ENCODE data around the gene RIN2. TPM values are rescaled to one million over a fixed set of nuclear protein-coding genes. Genes with fewer than 3 reads are reported as not detected.

Gene RIN2, protein sequence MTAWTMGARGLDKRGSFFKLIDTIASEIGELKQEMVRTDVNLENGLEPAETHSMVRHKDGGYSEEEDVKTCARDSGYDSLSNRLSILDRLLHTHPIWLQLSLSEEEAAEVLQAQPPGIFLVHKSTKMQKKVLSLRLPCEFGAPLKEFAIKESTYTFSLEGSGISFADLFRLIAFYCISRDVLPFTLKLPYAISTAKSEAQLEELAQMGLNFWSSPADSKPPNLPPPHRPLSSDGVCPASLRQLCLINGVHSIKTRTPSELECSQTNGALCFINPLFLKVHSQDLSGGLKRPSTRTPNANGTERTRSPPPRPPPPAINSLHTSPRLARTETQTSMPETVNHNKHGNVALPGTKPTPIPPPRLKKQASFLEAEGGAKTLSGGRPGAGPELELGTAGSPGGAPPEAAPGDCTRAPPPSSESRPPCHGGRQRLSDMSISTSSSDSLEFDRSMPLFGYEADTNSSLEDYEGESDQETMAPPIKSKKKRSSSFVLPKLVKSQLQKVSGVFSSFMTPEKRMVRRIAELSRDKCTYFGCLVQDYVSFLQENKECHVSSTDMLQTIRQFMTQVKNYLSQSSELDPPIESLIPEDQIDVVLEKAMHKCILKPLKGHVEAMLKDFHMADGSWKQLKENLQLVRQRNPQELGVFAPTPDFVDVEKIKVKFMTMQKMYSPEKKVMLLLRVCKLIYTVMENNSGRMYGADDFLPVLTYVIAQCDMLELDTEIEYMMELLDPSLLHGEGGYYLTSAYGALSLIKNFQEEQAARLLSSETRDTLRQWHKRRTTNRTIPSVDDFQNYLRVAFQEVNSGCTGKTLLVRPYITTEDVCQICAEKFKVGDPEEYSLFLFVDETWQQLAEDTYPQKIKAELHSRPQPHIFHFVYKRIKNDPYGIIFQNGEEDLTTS
- total RNA-seq, result 100 to 1,000 TPM in 5 of 6 donors, 10 to 100 TPM in 1; 89.5 to 149 (median 109) TPM

DNA sequence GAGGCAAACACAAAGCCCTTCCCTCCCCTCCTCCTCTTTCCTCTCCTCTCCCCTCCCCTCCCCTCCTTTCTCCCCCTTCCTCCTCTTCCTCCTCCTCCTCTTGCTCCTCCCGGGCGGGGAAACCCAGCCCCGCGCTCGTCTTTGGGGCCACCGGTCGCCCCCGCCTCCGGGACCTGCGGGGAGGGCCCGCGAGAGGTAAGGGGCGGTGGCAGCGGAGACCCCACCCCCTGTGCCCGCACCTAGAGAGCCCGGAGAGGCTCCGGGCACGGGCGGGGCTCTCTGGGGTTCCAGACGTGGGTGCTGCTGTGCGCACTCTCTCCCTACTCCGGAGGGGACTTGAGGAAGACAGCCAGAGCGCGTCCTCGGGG lies at the start of gene RIN2:
TSS of gene RIN2 (plus strand) at position 126 of the 368 bp plus-strand sequence. CDS start 131,344 bp downstream, outside the sequence.
- WGBS, 2 donors, result 0 to 1% methylated on average over 12 to 13 of the region's 25 CpGs
- DNase-seq (peak in 1 of 2 donors; percentile 92), ATAC-seq (ENCODE audit: low FRiP score in 2 of 2) (peak; percentile 69 to 88)

DNA sequence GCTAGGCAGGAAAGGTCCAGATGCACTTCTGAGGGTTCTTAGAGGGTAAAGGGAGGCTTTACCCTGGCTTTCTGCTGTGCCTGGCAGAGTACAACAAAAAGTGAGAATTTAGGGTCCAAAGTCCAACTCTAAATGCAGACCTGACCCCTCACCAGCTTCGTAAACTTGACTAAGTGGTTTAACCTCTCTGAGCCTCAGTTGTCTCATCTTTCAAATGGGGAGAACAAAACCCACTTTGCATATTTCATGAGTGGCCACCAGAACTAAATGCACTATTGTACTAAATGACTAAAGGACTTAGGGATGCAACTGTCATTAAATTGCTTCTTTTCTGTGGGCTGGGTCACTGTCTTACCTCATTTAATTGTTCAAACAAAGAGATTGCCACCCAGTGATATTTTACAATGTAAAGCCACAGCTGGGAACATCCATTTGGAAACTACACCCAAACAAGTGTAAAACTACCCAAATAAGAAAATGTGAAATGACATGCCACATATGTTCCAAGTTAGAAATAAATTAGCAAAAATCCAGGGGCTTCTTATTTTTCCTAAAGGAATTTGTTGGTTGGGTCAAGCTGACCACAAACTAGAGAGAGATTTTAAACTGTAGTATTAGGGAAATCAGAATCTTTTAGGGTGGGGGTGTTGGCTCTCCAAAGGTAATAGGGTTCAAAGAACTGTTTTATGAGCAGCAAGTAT lies 48.3 kb upstream of the RIN2 start:
- H3K27ac ChIP-seq, result no peak overlapping the region
- WGBS, 2 donors, result 86 to 100% methylated on average over 1 of the region's 1 CpG
- peaks cover 0 to 11% (median 0%) of the 10 kb centered on the region in 4 donors for H3K4me1 ChIP-seq
- no peak for ATAC-seq (ENCODE audit: low FRiP score in 2 of 2)
- TF ChIP-seq, protein P1, sequence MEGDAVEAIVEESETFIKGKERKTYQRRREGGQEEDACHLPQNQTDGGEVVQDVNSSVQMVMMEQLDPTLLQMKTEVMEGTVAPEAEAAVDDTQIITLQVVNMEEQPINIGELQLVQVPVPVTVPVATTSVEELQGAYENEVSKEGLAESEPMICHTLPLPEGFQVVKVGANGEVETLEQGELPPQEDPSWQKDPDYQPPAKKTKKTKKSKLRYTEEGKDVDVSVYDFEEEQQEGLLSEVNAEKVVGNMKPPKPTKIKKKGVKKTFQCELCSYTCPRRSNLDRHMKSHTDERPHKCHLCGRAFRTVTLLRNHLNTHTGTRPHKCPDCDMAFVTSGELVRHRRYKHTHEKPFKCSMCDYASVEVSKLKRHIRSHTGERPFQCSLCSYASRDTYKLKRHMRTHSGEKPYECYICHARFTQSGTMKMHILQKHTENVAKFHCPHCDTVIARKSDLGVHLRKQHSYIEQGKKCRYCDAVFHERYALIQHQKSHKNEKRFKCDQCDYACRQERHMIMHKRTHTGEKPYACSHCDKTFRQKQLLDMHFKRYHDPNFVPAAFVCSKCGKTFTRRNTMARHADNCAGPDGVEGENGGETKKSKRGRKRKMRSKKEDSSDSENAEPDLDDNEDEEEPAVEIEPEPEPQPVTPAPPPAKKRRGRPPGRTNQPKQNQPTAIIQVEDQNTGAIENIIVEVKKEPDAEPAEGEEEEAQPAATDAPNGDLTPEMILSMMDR (IDR thresholded peaks at IDR 0.05), result no peak
- TF ChIP-seq POLR2A (IDR thresholded peaks at IDR 0.05) (no peak), POLR2AphosphoS5 (IDR thresholded peaks at IDR 0.05) (no peak), EP300 (IDR thresholded peaks at IDR 0.05) (no peak)
- no peak overlapping the region for H3K4me3 ChIP-seq
- DNase-seq, result no peak
- no peaks in the 10 kb centered on the region for H3K36me3 ChIP-seq
- H3K27me3 ChIP-seq, result no peaks in the 10 kb centered on the region
- H3K9me3 ChIP-seq, result no peaks in the 10 kb centered on the region

More for the DNA sequence above, at the start of gene RIN2:
- H3K36me3 ChIP-seq, result no peaks in the 10 kb centered on the region
- no peaks in the 10 kb centered on the region for H3K27me3 ChIP-seq
- H3K4me3 ChIP-seq, result peak within 1 kb of the TSS; percentile 77 to 85 (median 82)
- TF ChIP-seq EP300 (IDR thresholded peaks at IDR 0.05), result no peak
- peak in 1 of 4 donors; percentile 72 for TF ChIP-seq POLR2A (IDR thresholded peaks at IDR 0.05)
- TF ChIP-seq, protein P1 (IDR thresholded peaks at IDR 0.05), result no peak
- H3K4me1 ChIP-seq, result peaks cover 29 to 47% (median 37%) of the 10 kb centered on the region in 4 donors
- peak within 1 kb of the TSS; percentile 94 to 100 (median 97) for H3K27ac ChIP-seq
- H3K9me3 ChIP-seq, result no peaks in the 10 kb centered on the region

DNA sequence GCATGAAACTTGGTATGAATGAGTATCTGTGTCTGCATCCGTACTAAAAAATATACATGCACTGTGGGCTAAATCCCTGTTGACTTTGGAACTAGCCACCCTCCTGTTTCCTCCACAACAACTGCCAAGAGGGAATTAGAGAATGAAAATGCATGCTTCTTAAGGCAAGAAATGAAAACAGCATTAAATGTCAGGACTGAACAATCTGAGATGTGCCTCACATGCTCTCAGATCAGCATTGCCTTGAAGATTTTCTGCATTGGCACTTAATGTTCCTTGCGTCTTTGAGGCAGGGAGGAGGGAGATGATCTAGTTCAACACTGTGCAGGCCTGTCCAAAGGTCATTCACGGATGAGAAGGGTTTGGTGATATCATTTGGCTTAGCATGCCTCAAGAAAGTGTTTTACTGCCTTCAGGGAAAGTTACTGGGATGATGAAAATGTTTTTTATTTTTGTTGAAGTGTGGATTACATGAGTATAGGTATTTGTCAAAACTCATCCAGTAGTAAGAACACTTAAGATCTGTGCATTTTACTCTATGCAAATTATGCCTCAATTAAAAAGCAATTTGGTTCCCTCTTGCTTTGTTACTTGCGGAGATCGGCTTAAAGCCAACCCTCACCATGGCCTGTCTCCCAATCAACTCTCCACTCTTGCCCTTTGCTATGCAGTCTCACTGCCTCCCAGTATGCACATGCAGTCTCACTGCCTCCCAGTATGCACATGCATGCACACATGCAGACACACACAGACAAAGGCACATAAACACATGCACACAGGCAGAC lies 47.5 kb upstream of the RIN2 start:
- Histone ChIP-seq H3K9me3 (no peaks in the 10 kb centered on the region), H3K36me3 (no peaks in the 10 kb centered on the region), H3K4me3 (no peak overlapping the region), H3K27me3 (no peaks in the 10 kb centered on the region), H3K27ac (no peak overlapping the region), H3K4me1 (peaks cover 0 to 11% (median 0%) of the 10 kb centered on the region in 4 donors)
- WGBS, 2 donors, result 68 to 70% methylated on average over 5 of the region's 5 CpGs
- TF ChIP-seq, protein P1 (IDR thresholded peaks at IDR 0.05), result no peak
- TF ChIP-seq EP300 (IDR thresholded peaks at IDR 0.05) (no peak), POLR2AphosphoS5 (IDR thresholded peaks at IDR 0.05) (no peak), POLR2A (IDR thresholded peaks at IDR 0.05) (no peak)
- DNase-seq (no peak), ATAC-seq (ENCODE audit: low FRiP score in 2 of 2) (no peak)

DNA sequence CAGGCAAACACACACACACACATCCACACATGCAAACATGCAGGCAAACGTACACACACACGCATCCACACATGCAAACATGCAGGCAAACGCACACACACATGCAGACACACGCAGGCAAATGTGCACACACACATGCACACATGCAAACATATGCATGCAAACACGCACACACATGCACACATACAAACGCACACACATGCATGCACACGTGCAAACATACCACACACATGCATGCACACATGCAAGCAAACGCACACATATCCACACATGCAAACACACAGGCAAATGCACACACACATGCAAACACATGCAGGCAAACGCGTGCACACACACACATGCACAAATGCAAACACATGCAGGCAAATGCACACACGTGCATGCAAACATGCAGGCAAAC lies 46.9 kb upstream of the RIN2 start:
- TF ChIP-seq, protein P1 (IDR thresholded peaks at IDR 0.05), result no peak
- TF ChIP-seq POLR2AphosphoS5 (IDR thresholded peaks at IDR 0.05), result no peak
- TF ChIP-seq EP300 (IDR thresholded peaks at IDR 0.05), result no peak
- no peak for TF ChIP-seq POLR2A (IDR thresholded peaks at IDR 0.05)
- Histone ChIP-seq H3K4me3 (no peak overlapping the region), H3K4me1 (peaks cover 0 to 11% (median 0%) of the 10 kb centered on the region in 4 donors), H3K36me3 (no peaks in the 10 kb centered on the region), H3K9me3 (no peaks in the 10 kb centered on the region), H3K27me3 (no peaks in the 10 kb centered on the region), H3K27ac (no peak overlapping the region)
- DNase-seq, result no peak
- no peak for ATAC-seq (ENCODE audit: low FRiP score in 2 of 2)
- 87 to 93% methylated on average over 11 of the region's 11 CpGs for WGBS, 2 donors
